AG09319 (cell line): ENCODE measurements around the gene GOLPH3L.

Experiments used
- DNase-seq: peaks from one replicate; pipeline ENCODE4 v3.0.0-alpha.2; 2010; ENCODE audit warnings: low read depth; ENCODE audit errors: extremely low read depth
- TF ChIP-seq, protein P1 (sequence below): IDR thresholded peaks from 2 replicates; pipeline ENCODE4 v1.5.1; 2011; ENCODE audit warnings: low read depth, mild to moderate bottlenecking, inconsistent platforms, low read length, moderate library complexity

GOLPH3L gene

GRCh38 chr1:150621497-150622302 is 75.3 kb downstream of the GOLPH3L start:
- TF ChIP-seq, protein P1, sequence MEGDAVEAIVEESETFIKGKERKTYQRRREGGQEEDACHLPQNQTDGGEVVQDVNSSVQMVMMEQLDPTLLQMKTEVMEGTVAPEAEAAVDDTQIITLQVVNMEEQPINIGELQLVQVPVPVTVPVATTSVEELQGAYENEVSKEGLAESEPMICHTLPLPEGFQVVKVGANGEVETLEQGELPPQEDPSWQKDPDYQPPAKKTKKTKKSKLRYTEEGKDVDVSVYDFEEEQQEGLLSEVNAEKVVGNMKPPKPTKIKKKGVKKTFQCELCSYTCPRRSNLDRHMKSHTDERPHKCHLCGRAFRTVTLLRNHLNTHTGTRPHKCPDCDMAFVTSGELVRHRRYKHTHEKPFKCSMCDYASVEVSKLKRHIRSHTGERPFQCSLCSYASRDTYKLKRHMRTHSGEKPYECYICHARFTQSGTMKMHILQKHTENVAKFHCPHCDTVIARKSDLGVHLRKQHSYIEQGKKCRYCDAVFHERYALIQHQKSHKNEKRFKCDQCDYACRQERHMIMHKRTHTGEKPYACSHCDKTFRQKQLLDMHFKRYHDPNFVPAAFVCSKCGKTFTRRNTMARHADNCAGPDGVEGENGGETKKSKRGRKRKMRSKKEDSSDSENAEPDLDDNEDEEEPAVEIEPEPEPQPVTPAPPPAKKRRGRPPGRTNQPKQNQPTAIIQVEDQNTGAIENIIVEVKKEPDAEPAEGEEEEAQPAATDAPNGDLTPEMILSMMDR, result peak; percentile 73
- peak; percentile 36 for DNase-seq

- TF ChIP-seq, protein P1, result no peak
- DNase-seq, result no peak
Measured at GRCh38 chr1:150620919-150621318, 76.0 kb downstream of the GOLPH3L start.

GRCh38 chr1:150619576-150620509 is 77.1 kb downstream of the GOLPH3L start:
- TF ChIP-seq, protein P1, result peak; percentile 30
- DNase-seq, result peak; percentile 36

GRCh38 chr1:150615346-150616201 is 81.4 kb downstream of the GOLPH3L start:
- no peak for DNase-seq
- TF ChIP-seq, protein P1, result no peak

DNA sequence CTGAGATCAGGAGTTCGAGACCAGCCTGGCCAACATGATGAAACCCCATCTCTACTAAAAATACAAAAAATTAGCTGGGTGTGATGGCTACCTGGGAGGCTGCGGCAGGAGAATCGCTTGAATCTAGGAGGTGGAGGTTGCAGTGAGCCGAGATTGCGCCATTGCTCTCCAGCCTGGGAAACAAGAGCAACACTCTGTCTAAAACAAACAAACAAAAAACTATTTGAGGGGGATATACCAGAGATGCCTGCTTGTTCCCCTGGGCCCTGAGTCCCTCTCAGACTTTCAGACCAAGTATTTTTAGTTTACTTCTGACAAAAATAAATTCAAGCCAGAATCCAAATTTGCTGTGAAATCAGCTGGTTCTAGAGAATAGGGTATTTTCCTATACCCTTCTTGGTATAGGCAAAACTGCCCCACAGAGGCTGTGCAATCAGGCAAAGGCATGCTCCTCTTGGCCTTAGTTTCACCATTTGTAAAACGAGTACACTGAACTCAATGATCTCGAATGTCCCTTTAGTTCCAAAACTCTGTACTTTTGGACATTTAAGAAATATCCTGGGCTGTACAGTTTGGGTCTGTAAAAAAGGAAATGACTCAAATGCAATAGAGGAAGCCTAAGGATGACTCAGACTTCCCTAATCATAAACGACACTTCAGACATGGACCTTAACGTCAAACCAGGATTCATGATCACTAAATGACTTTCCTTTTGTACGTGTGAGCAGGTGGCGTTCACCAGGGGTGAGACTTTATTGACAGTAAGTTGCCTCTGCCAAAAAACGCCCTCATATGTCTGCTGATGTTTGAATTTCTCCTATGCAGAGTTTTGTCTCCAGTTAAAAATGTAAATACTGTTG is 83.7 kb downstream of the GOLPH3L start:
- TF ChIP-seq, protein P1, result no peak
- peak; percentile 34 for DNase-seq

- no peak for DNase-seq
- TF ChIP-seq, protein P1, result no peak
Measured at GRCh38 chr1:150612014-150612345, 85.0 kb downstream of the GOLPH3L start.
